ENCODE data around the gene NDUFV3. TPM values are rescaled to one million over a fixed set of nuclear protein-coding genes. Genes with fewer than 3 reads are reported as not detected.

Gene NDUFV3
- total RNA-seq, 4 donors from 2014 or later = 45.6 to 82.8 (median 64.1) TPM

DNA sequence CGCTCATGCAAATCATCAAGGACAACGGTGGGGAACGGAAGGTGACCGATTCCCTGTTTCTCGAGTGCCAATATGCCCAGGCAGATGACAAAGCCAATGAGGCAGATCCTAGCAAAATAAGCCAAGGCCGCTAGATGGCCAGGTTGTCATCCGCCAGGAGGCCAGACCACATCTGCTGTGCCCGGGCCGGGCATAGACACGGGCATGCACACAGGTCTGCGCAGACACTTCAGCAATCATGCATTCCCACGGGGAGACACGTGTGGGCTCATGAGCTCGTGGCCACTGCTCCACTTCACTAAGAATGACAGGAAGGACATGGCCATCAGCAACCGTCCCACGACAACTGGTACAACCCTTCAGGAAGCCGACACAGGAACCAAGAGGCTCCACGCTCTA is 37.2 kb upstream of the NDUFV3 start:
- DNase-seq = no peak
- in situ Hi-C loops (cut with MboI; ENCODE audit: low pct_ligation_motif_present in 1 of 4, low pct_unique_long_range_greater_than_20kb in 1 of 4, low sequenced_read_pairs in 3 of 4) = loop anchor here in 1 of 4 donors (25.0 kb wide), 1 partner anchor 94 kb away; no protein-coding TSS in a partner anchor
- Histone ChIP-seq H3K9me3 (no peaks in the 10 kb centered on the region), H3K27me3 (no peaks in the 10 kb centered on the region), H3K36me3 (peaks cover 0 to 55% (median 13%) of the 10 kb centered on the region in 4 donors), H3K4me1 (no peaks in the 10 kb centered on the region), H3K27ac (no peak overlapping the region), H3K4me3 (no peak overlapping the region)
- 80 to 86% methylated on average over 1 to 18 of the region's 18 CpGs for WGBS, 2 donors (ENCODE audit: low coverage in 1 of 2)
- no peak for TF ChIP-seq EP300 (IDR thresholded peaks at IDR 0.05; ENCODE audit: low read depth)
- no peak for TF ChIP-seq POLR2AphosphoS5 (IDR thresholded peaks at IDR 0.05)
- TF ChIP-seq, protein P1, sequence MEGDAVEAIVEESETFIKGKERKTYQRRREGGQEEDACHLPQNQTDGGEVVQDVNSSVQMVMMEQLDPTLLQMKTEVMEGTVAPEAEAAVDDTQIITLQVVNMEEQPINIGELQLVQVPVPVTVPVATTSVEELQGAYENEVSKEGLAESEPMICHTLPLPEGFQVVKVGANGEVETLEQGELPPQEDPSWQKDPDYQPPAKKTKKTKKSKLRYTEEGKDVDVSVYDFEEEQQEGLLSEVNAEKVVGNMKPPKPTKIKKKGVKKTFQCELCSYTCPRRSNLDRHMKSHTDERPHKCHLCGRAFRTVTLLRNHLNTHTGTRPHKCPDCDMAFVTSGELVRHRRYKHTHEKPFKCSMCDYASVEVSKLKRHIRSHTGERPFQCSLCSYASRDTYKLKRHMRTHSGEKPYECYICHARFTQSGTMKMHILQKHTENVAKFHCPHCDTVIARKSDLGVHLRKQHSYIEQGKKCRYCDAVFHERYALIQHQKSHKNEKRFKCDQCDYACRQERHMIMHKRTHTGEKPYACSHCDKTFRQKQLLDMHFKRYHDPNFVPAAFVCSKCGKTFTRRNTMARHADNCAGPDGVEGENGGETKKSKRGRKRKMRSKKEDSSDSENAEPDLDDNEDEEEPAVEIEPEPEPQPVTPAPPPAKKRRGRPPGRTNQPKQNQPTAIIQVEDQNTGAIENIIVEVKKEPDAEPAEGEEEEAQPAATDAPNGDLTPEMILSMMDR (IDR thresholded peaks at IDR 0.05) = no peak
- TF ChIP-seq POLR2A (IDR thresholded peaks at IDR 0.05) = no peak
- intact Hi-C loops (cut with DNase I; ENCODE audit: low total_unique reads) = no loop called here

DNA sequence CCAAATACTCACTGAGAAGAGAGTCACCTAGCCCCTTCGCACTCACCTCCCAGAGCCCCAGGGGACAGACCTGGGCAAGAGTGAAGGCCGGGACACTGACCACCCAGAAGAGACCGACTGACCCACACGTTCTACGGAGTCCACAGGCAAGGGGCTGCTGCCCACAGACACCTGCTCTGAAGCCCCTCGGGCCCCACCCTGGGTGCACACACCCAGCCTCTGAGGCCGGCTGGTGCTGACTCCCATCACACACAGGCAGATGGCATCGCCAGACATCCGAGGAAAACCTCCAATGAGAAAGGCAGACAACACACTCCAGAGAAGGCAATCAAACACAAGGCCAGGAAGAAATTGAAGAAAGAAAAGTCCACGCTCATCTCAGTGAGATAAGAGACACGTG is 35.9 kb upstream of the NDUFV3 start:
- no peak for DNase-seq
- intact Hi-C loops (cut with DNase I; ENCODE audit: low total_unique reads) (no loop called here), in situ Hi-C loops (cut with MboI; ENCODE audit: low pct_ligation_motif_present in 1 of 4, low pct_unique_long_range_greater_than_20kb in 1 of 4, low sequenced_read_pairs in 3 of 4) (loop anchor here in 1 of 4 donors (25.0 kb wide), 1 partner anchor 95 kb away; no protein-coding TSS in a partner anchor)
- Histone ChIP-seq H3K9me3 (no peaks in the 10 kb centered on the region), H3K36me3 (peaks cover 0 to 53% (median 13%) of the 10 kb centered on the region in 4 donors), H3K4me3 (no peak overlapping the region), H3K27me3 (no peaks in the 10 kb centered on the region), H3K4me1 (no peaks in the 10 kb centered on the region), H3K27ac (no peak overlapping the region)
- TF ChIP-seq POLR2A (IDR thresholded peaks at IDR 0.05) (no peak), POLR2AphosphoS5 (IDR thresholded peaks at IDR 0.05) (no peak), EP300 (IDR thresholded peaks at IDR 0.05; ENCODE audit: low read depth) (no peak)
- TF ChIP-seq, protein P1 (IDR thresholded peaks at IDR 0.05) = no peak
- WGBS, 2 donors (ENCODE audit: low coverage in 1 of 2) = 78 to 89% methylated on average over 2 to 11 of the region's 11 CpGs

DNA sequence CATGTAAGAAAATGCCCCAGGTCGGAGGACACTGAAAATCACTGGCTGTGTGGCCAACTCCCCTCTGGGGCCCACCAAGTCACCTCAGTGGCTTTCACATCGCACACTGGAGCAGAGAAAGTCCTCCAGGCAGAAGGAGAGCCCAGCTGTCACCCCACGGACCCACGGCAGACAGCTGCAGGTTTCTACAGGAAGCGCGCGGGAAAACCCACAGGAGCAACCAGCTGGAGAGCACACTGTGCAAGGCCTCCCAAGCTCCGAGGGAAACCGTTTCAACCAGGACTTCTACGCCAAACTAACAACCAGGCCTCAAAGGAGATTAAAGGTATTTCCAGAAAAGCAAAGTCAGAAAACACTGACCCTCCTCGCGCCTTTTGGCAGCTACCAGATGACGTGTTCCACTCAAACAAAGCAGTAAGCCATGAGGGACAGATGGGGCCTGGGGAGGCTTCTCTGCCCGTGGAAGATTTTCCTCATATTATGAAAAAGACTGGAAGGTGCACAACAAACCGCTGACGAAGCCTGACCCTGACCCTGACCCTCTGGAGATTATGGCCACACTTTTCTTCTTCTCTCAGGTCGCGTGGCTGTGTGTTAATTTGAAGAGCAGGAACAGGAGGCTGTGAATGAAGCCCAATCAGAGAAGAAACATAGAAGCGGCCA is 34.8 kb upstream of the NDUFV3 start:
- Histone ChIP-seq H3K9me3 (no peaks in the 10 kb centered on the region), H3K27me3 (no peaks in the 10 kb centered on the region), H3K4me3 (no peak overlapping the region), H3K27ac (no peak overlapping the region), H3K4me1 (no peaks in the 10 kb centered on the region), H3K36me3 (peaks cover 0 to 50% (median 13%) of the 10 kb centered on the region in 4 donors)
- TF ChIP-seq POLR2A (IDR thresholded peaks at IDR 0.05) (no peak), POLR2AphosphoS5 (IDR thresholded peaks at IDR 0.05) (no peak), EP300 (IDR thresholded peaks at IDR 0.05; ENCODE audit: low read depth) (no peak)
- TF ChIP-seq, protein P1 (IDR thresholded peaks at IDR 0.05) = no peak
- intact Hi-C loops (cut with DNase I; ENCODE audit: low total_unique reads) (no loop called here), in situ Hi-C loops (cut with MboI; ENCODE audit: low pct_ligation_motif_present in 1 of 4, low pct_unique_long_range_greater_than_20kb in 1 of 4, low sequenced_read_pairs in 3 of 4) (loop anchor here in 1 of 4 donors (25.0 kb wide), 1 partner anchor 96 kb away; no protein-coding TSS in a partner anchor)
- 87 to 94% methylated on average over 6 to 19 of the region's 19 CpGs for WGBS, 2 donors (ENCODE audit: low coverage in 1 of 2)
- DNase-seq = no peak

DNA sequence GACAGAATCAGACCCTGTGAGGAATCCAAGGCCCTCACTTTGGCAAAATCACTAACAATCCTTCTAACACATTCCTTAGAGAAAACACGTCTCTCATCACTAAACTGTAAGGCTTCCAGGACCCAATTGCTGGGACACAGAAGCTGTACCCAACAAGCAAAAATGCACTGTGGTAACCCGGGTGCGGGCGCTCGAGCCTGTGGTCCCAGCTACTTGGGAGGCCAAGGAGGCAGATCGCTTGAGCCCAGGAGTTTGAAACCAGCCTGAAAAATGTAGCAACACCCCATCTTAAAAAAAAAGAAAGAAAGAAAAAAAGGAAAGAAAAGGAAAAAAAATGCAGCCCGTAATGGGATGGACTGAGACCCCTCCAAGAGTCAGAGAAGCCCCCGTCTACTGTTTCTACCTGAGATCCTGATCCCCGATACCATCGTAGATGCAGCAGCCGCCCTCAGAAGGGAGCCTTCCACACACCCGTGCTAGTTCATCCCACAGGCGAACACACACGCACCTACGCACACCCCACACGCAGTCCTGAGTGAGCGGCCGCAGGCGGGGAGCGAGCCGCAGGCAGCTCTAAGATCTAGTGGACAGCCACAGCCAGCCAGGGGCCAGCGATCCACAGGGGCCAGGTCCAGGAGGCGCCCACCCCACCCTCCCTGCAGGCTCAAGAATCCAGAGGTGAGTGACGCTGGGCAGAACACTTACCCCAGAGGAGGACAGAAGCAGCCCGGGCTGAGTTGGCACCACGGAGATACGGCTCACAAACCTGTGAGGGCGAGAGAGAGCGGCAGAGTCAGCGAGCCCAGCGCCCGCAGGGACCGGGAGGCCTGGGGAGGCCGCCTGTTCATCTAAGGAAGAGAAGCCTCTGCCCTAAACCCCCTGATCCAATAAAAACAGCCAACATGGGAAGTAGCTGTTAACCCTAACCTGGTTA is 33.9 kb upstream of the NDUFV3 start:
- 90 to 100% methylated on average over 1 to 34 of the region's 34 CpGs for WGBS, 2 donors (ENCODE audit: low coverage in 1 of 2)
- no peak for DNase-seq
- no peak for TF ChIP-seq POLR2AphosphoS5 (IDR thresholded peaks at IDR 0.05)
- no peak for TF ChIP-seq POLR2A (IDR thresholded peaks at IDR 0.05)
- TF ChIP-seq EP300 (IDR thresholded peaks at IDR 0.05; ENCODE audit: low read depth) = no peak
- TF ChIP-seq, protein P1 (IDR thresholded peaks at IDR 0.05) = no peak
- H3K27ac ChIP-seq = no peak overlapping the region
- no peaks in the 10 kb centered on the region for H3K9me3 ChIP-seq
- intact Hi-C loops (cut with DNase I; ENCODE audit: low total_unique reads) (no loop called here), in situ Hi-C loops (cut with MboI; ENCODE audit: low pct_ligation_motif_present in 1 of 4, low pct_unique_long_range_greater_than_20kb in 1 of 4, low sequenced_read_pairs in 3 of 4) (loop anchor here in 1 of 4 donors (25.0 kb wide), 1 partner anchor 97 kb away; no protein-coding TSS in a partner anchor)
- H3K4me1 ChIP-seq = no peaks in the 10 kb centered on the region
- H3K27me3 ChIP-seq = no peaks in the 10 kb centered on the region
- no peak overlapping the region for H3K4me3 ChIP-seq
- H3K36me3 ChIP-seq = peaks cover 0 to 42% (median 11%) of the 10 kb centered on the region in 4 donors

Measured in transverse colon (tissue), 4 donors.